Measurements from ENCODE around the gene OXGR1.

Gene OXGR1

GRCh38 chr13:97003071-97003470, 8.8 kb upstream of the OXGR1 start:
- no peak for TF ChIP-seq TAF1 (IDR thresholded peaks at IDR 0.05; ENCODE audit: borderline replicate concordance, insufficient read depth, low read length)
- TF ChIP-seq FOXP2 (optimal IDR thresholded peaks at IDR 0.05; ENCODE audit: borderline replicate concordance, extremely low read depth, extremely low read length, insufficient read depth), result no peak
- no peak for TF ChIP-seq SIN3A (IDR thresholded peaks at IDR 0.05; ENCODE audit: borderline replicate concordance, insufficient read depth, low read length)
- TF ChIP-seq REST (IDR thresholded peaks at IDR 0.05; ENCODE audit: insufficient read depth in 1 of 2, low read depth in 2 of 2, low read length in 2 of 2), result no peak
- TF ChIP-seq POLR2AphosphoS5 (IDR thresholded peaks at IDR 0.05; ENCODE audit: low read depth, low read length), result no peak

- TF ChIP-seq POLR2AphosphoS5 (IDR thresholded peaks at IDR 0.05; ENCODE audit: low read depth, low read length) (no peak), FOXP2 (optimal IDR thresholded peaks at IDR 0.05; ENCODE audit: borderline replicate concordance, extremely low read depth, extremely low read length, insufficient read depth) (no peak), SIN3A (IDR thresholded peaks at IDR 0.05; ENCODE audit: borderline replicate concordance, insufficient read depth, low read length) (no peak), TAF1 (IDR thresholded peaks at IDR 0.05; ENCODE audit: borderline replicate concordance, insufficient read depth, low read length) (no peak), REST (IDR thresholded peaks at IDR 0.05; ENCODE audit: insufficient read depth in 1 of 2, low read depth in 2 of 2, low read length in 2 of 2) (no peak)
Measured at GRCh38 chr13:97002581-97002980, 8.3 kb upstream of the OXGR1 start.

GRCh38 chr13:97001636-97002035, 7.4 kb upstream of the OXGR1 start:
- TF ChIP-seq POLR2AphosphoS5 (IDR thresholded peaks at IDR 0.05; ENCODE audit: low read depth, low read length), result no peak
- no peak for TF ChIP-seq SIN3A (IDR thresholded peaks at IDR 0.05; ENCODE audit: borderline replicate concordance, insufficient read depth, low read length)
- TF ChIP-seq REST (IDR thresholded peaks at IDR 0.05; ENCODE audit: insufficient read depth in 1 of 2, low read depth in 2 of 2, low read length in 2 of 2), result no peak
- TF ChIP-seq TAF1 (IDR thresholded peaks at IDR 0.05; ENCODE audit: borderline replicate concordance, insufficient read depth, low read length), result no peak
- TF ChIP-seq FOXP2 (optimal IDR thresholded peaks at IDR 0.05; ENCODE audit: borderline replicate concordance, extremely low read depth, extremely low read length, insufficient read depth), result no peak

GRCh38 chr13:97000295-97000925, 6.1 kb upstream of the OXGR1 start:
- TF ChIP-seq SIN3A (IDR thresholded peaks at IDR 0.05; ENCODE audit: borderline replicate concordance, insufficient read depth, low read length), result no peak
- no peak for TF ChIP-seq TAF1 (IDR thresholded peaks at IDR 0.05; ENCODE audit: borderline replicate concordance, insufficient read depth, low read length)
- TF ChIP-seq FOXP2 (optimal IDR thresholded peaks at IDR 0.05; ENCODE audit: borderline replicate concordance, extremely low read depth, extremely low read length, insufficient read depth), result no peak
- TF ChIP-seq POLR2AphosphoS5 (IDR thresholded peaks at IDR 0.05; ENCODE audit: low read depth, low read length), result no peak
- TF ChIP-seq REST (IDR thresholded peaks at IDR 0.05; ENCODE audit: insufficient read depth in 1 of 2, low read depth in 2 of 2, low read length in 2 of 2), result no peak

Measured in PFSK-1 (cell line).